Endodermal cell (in vitro differentiated cells): Measurements from ENCODE around the gene TMEM59L. TPM values are rescaled to one million over a fixed set of nuclear protein-coding genes. Genes with fewer than 3 reads are reported as not detected.

ENCODE experiments used
- DNase-seq: peaks from one replicate; pipeline ENCODE4 v3.0.0-alpha.2; 2017
- H3K27ac ChIP-seq: 2 replicates; pipeline ENCODE4 v1.5.1; 2013; ENCODE audit warnings: mild to moderate bottlenecking, low read depth, low read length, moderate library complexity
- H3K27me3 ChIP-seq: 2 replicates; pipeline ENCODE4 v1.6.1; 2013; ENCODE audit warnings: mild to moderate bottlenecking, low read length, moderate library complexity; ENCODE audit not compliant: insufficient read depth, control insufficient read depth, poor library complexity, severe bottlenecking
- H3K36me3 ChIP-seq: 2 replicates; pipeline ENCODE4 v1.7.0; 2013; ENCODE audit warnings: mild to moderate bottlenecking, low read length, moderate library complexity; ENCODE audit not compliant: control insufficient read depth, insufficient read depth
- H3K4me1 ChIP-seq: one replicate; pipeline ENCODE4 v1.7.0; 2013; ENCODE audit warnings: low read length; ENCODE audit not compliant: control insufficient read depth, insufficient read depth
- H3K4me3 ChIP-seq: 2 replicates; pipeline ENCODE4 v1.5.1; 2013; ENCODE audit warnings: mild to moderate bottlenecking, low read length, moderate library complexity
- H3K9ac ChIP-seq: 2 replicates; pipeline ENCODE4 v1.6.1; 2013; ENCODE audit warnings: mild to moderate bottlenecking, low read length, moderate library complexity; ENCODE audit not compliant: poor library complexity, severe bottlenecking; ENCODE audit errors: extremely low read depth
- H3K9me3 ChIP-seq: 2 replicates; pipeline ENCODE4 v1.6.1; 2013; ENCODE audit warnings: mild to moderate bottlenecking, low read length, moderate library complexity; ENCODE audit not compliant: control insufficient read depth
- H3K27ac Mint-ChIP-seq: 2 replicates; pipeline ENCODE4 v1.8.0; 2020; ENCODE audit warnings: mixed read lengths
- H3K27me3 Mint-ChIP-seq: 2 replicates; pipeline ENCODE4 v1.8.0; 2021; ENCODE audit warnings: mild to moderate bottlenecking, mixed read lengths; ENCODE audit not compliant: insufficient read depth
- H3K36me3 Mint-ChIP-seq: 2 replicates; pipeline ENCODE4 v1.8.0; 2020; ENCODE audit warnings: low read depth, mixed read lengths
- H3K4me1 Mint-ChIP-seq: 2 replicates; pipeline ENCODE4 v1.8.0; 2020; ENCODE audit warnings: mixed read lengths
- H3K4me3 Mint-ChIP-seq: 2 replicates; pipeline ENCODE4 v1.8.0; 2020; ENCODE audit warnings: mild to moderate bottlenecking, moderate library complexity, mixed read lengths
- H3K9me3 Mint-ChIP-seq: 2 replicates; pipeline ENCODE4 v1.8.0; 2020; ENCODE audit warnings: mild to moderate bottlenecking, mixed read lengths
- CTCF ChIP-seq: fragments of 200-600 bp; sonication (generic); conservative IDR thresholded peaks from 2 replicates; pipeline ENCODE4 v1.5.0; 2021; ENCODE audit warnings: antibody characterized with exemption, mild to moderate bottlenecking
- WGBS, 2 experiments: methylation state at CpG; one replicate each; pipeline versions ENCODE4 v1.1.5 to v1.1.7; 2013; ENCODE audit warnings: missing lambda C conversion rate in 2 of 2, mixed read lengths in 1 of 2; ENCODE audit not compliant: insufficient coverage in 1 of 2, insufficient read length in 1 of 2; 5-methylcytosine and 5-hydroxymethylcytosine counted together
- total RNA-seq, 2 donors: library from RNA; stranded (reverse); fragmentation: NEBNext Ultra II Directional in 1 of 2; extraction: Animal tissue kit (Norgen Biotek cat#: 25700) in 1 of 2; gene quantifications; 2 replicates in 1 of 2; 3 replicates in 1 of 2; pipeline ENCODE4 v1.2.1, GENCODE V29; 2021

TMEM59L gene
- total RNA-seq, 2 donors from 2014 or later, result 5.0 to 7.2 TPM

GRCh38 chr19:18593367-18594095 is 19.1 kb upstream of the TMEM59L start:
- DNase-seq, result peak; percentile 85
- WGBS, 2 experiments, result 36% methylated on average over 14 to 21 of the region's 25 CpGs
- peaks cover 16% of the 10 kb centered on the region for H3K4me1 Mint-ChIP-seq
- Histone ChIP-seq H3K4me3 (peak overlapping the region; percentile 72), H3K9me3 (no peaks in the 10 kb centered on the region), H3K27ac (no peak overlapping the region), H3K27me3 (no peaks in the 10 kb centered on the region), H3K36me3 (peaks cover 9% of the 10 kb centered on the region), H3K4me1 (peaks cover 3% of the 10 kb centered on the region), H3K9ac (peak overlapping the region; percentile 59)
- no peak for TF ChIP-seq CTCF
- H3K27me3 Mint-ChIP-seq, result no peaks in the 10 kb centered on the region
- H3K27ac Mint-ChIP-seq, result peak overlapping the region; percentile 79
- peak overlapping the region; percentile 53 for H3K4me3 Mint-ChIP-seq
- peaks cover 5% of the 10 kb centered on the region for H3K36me3 Mint-ChIP-seq
- no peaks in the 10 kb centered on the region for H3K9me3 Mint-ChIP-seq

DNA sequence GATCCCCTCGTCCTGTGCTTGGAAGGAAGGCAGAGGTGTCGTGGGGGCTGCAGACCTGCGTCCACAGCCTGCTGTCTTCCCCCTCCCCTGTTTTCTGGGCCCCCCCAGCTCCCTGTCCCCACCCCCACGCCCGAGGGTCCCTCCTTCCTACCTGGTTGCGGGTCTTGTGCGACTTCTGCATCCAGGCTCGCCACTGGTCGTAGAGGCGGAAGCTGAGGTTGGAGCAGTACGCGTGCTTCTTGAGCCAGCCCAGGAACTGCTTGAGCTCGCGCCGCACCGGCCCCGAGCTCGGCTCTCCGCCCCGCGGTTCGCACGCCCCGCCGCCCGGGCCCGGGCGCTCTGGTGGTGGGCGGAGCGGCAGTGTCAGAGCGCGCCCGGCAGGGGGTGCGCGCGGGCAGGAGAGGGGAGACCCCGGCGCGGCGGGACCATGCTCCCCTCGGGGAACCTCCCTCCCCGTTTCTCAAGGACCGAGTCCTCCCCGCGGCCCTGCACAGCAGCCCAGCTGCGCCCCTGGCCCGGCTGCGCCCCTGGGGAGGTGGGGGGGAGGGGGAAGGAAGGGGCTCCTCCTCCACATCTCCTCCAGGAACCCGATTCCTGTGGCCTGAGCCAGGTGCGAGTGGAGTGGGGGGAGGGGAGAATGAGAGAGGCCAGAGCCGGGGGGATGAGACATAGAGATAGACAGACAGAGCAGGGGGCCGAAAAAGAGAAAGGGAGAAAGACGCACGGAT is 18.4 kb upstream of the TMEM59L start:
- peak; percentile 92 for DNase-seq
- TF ChIP-seq CTCF, result peak; percentile 89
- Mint-ChIP-seq H3K9me3 (no peaks in the 10 kb centered on the region), H3K4me1 (peaks cover 16% of the 10 kb centered on the region), H3K4me3 (peak overlapping the region; percentile 53), H3K36me3 (peaks cover 5% of the 10 kb centered on the region), H3K27ac (peak overlapping the region; percentile 85), H3K27me3 (peaks cover under 1% of the 10 kb centered on the region)
- Histone ChIP-seq H3K4me1 (peaks cover 3% of the 10 kb centered on the region), H3K36me3 (peaks cover 9% of the 10 kb centered on the region), H3K9me3 (no peaks in the 10 kb centered on the region), H3K9ac (peak overlapping the region; percentile 59), H3K27ac (no peak overlapping the region), H3K4me3 (peak overlapping the region; percentile 77), H3K27me3 (no peaks in the 10 kb centered on the region)
- 2% methylated on average over 24 to 48 of the region's 54 CpGs for WGBS, 2 experiments

DNA sequence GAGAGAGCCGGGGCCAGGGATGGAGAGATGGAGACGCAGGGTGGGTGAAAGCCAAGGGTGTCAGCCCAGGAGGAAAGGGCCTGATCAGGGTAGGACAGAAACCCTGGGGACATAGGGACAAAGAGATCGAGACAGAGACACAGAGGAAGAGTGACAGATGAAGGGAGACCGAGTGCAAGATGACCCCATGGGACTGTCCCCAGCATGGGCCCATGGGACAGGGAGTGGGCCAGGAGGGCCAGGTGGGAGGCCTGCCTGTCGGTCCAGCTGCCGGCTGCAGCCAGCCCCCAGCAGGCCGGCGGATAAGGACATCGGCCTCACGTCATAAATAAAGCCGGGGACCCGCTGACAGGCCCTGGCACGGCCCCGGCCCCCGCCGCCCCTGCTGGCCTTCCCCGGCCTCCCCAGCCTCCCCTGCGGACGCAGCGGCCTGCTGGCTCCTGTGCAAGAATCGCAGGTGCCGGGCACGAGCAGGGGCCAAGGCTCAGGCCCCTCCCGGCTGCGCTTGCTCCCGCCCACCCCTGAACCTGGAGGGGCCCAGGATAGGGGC is 17.8 kb upstream of the TMEM59L start:
- H3K4me1 Mint-ChIP-seq, result peaks cover 16% of the 10 kb centered on the region
- H3K27ac ChIP-seq, result no peak overlapping the region

More for the DNA sequence above, 17.8 kb upstream of the TMEM59L start:
- TF ChIP-seq CTCF, result no peak
- no peaks in the 10 kb centered on the region for H3K9me3 ChIP-seq
- H3K36me3 ChIP-seq, result peaks cover 9% of the 10 kb centered on the region
- Mint-ChIP-seq H3K4me3 (peak overlapping the region; percentile 53), H3K27me3 (peaks cover 2% of the 10 kb centered on the region), H3K9me3 (no peaks in the 10 kb centered on the region), H3K27ac (peak overlapping the region; percentile 85), H3K36me3 (peaks cover 5% of the 10 kb centered on the region)
- H3K9ac ChIP-seq, result no peak overlapping the region
- 58 to 67% methylated on average over 9 to 26 of the region's 26 CpGs for WGBS, 2 experiments
- peak; percentile 65 for DNase-seq
- peak overlapping the region; percentile 77 for H3K4me3 ChIP-seq
- peaks cover 3% of the 10 kb centered on the region for H3K4me1 ChIP-seq
- H3K27me3 ChIP-seq, result no peaks in the 10 kb centered on the region
